Natural killer cell (primary cell): ENCODE data around the gene MAP4K2. TPM values are rescaled to one million over a fixed set of nuclear protein-coding genes. Genes with fewer than 3 reads are reported as not detected.

Experiments
- ATAC-seq, 3 donors: fragments of 150-1000 bp in 2 of 3; fragments of 200-7000 bp in 1 of 3; cut with Tn5 transposase; 1 replicate in 1 of 3; 2 replicates in 2 of 3; pipeline ENCODE4 v1.10.0; 2021; ENCODE audit warnings: mild to moderate bottlenecking in 2 of 3, moderate library complexity in 2 of 3
- DNase-seq, 2 donors: peaks; one replicate each; pipeline versions ENCODE4 v3.0.0 to v3.0.0-alpha.2; 2013 to 2021; ENCODE audit warnings: mixed read lengths in 1 of 2
- H3K27ac ChIP-seq: one replicate; pipeline ENCODE4 v1.5.1; 2013; ENCODE audit warnings: mild to moderate bottlenecking, low read length
- H3K27me3 ChIP-seq: one replicate; pipeline ENCODE4 v1.6.1; 2013; ENCODE audit warnings: low read length; ENCODE audit not compliant: control insufficient read depth, insufficient read depth
- H3K36me3 ChIP-seq: one replicate; pipeline ENCODE4 v1.6.1; 2013; ENCODE audit warnings: low read length; ENCODE audit not compliant: control insufficient read depth, insufficient read depth
- H3K4me1 ChIP-seq: one replicate; pipeline ENCODE4 v1.6.1; 2013; ENCODE audit warnings: low read length; ENCODE audit not compliant: control insufficient read depth, insufficient read depth
- H3K4me3 ChIP-seq: one replicate; pipeline ENCODE4 v1.5.1; 2013; ENCODE audit warnings: low read length
- H3K9me3 ChIP-seq: one replicate; pipeline ENCODE4 v1.6.1; 2013; ENCODE audit warnings: low read length; ENCODE audit not compliant: control insufficient read depth, insufficient read depth
- H3K27ac Mint-ChIP-seq, 2 donors: one replicate each; pipeline ENCODE4 v1.8.0; 2022; ENCODE audit warnings: mild to moderate bottlenecking in 2 of 2, mixed read lengths in 2 of 2, moderate library complexity in 1 of 2
- H3K27me3 Mint-ChIP-seq, 2 donors: one replicate each; pipeline ENCODE4 v1.8.0; 2022; ENCODE audit warnings: low read depth in 2 of 2, mixed read lengths in 2 of 2
- H3K36me3 Mint-ChIP-seq: one replicate; pipeline ENCODE4 v1.8.0; 2022; ENCODE audit warnings: mixed read lengths
- H3K4me1 Mint-ChIP-seq, 2 donors: one replicate each; pipeline ENCODE4 v1.8.0; 2022; ENCODE audit warnings: mixed read lengths in 2 of 2
- H3K4me3 Mint-ChIP-seq: one replicate; pipeline ENCODE4 v1.8.0; 2022; ENCODE audit warnings: mild to moderate bottlenecking, moderate library complexity, mixed read lengths
- H3K9me3 Mint-ChIP-seq, 2 donors: one replicate each; pipeline ENCODE4 v1.8.0; 2022; ENCODE audit warnings: mixed read lengths in 2 of 2
- WGBS: methylation state at CpG from one replicate; pipeline ENCODE4 v1.1.7; 2013; ENCODE audit warnings: missing lambda C conversion rate; ENCODE audit not compliant: insufficient coverage; 5-methylcytosine and 5-hydroxymethylcytosine counted together
- intact Hi-C: fragments of 100-400 bp; cut with micrococcal nuclease; formaldehyde crosslinking; loops from one replicate; pipeline ENCODE4 v1.14.2; 2022
- total RNA-seq, 4 donors: library from RNA; stranded (reverse); fragments of 120-200 nt in 1 of 4; gene quantifications; one replicate each; pipeline versions ENCODE4 v1.2.3 to v1.2.4, GENCODE V29; 2013 to 2022
- TF ChIP-seq, protein P1 (sequence below): fragments of 200-600 bp; IDR thresholded peaks from one replicate; pipeline ENCODE4 v1.8.0; 2022; ENCODE audit warnings: antibody characterized with exemption

MAP4K2 gene
- total RNA-seq, 3 donors from 2014 or later (not counting 1 experiment from before 2014, with no cell fraction given), result 38.3 to 40.6 (median 38.7) TPM

DNA sequence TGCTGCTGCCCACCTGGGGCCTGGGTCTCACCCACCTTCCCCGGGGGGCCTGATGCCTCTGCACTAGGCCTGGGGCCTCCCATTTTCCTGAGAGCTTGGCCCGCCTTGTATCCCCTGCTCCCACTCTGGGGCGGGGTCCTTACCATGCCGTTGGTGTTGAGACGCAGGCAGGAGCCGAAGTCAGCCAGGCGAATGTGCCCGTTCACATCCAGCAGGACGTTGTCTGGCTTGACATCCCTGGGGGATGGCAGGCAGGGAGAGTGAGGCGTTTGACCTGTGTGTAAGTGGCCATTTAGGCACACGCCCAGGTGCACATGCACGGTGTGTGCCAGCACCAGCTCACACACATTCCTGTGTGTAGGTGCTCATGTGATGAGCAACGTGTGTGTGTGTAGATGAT, 36.3 kb upstream of the MAP4K2 start:
- no peak overlapping the region for H3K4me3 ChIP-seq
- no peaks in the 10 kb centered on the region for H3K27me3 ChIP-seq
- no peaks in the 10 kb centered on the region for H3K36me3 Mint-ChIP-seq
- no peak overlapping the region for H3K27ac Mint-ChIP-seq
- intact Hi-C loops, result no loop called here
- H3K36me3 ChIP-seq, result no peaks in the 10 kb centered on the region
- TF ChIP-seq, protein P1, sequence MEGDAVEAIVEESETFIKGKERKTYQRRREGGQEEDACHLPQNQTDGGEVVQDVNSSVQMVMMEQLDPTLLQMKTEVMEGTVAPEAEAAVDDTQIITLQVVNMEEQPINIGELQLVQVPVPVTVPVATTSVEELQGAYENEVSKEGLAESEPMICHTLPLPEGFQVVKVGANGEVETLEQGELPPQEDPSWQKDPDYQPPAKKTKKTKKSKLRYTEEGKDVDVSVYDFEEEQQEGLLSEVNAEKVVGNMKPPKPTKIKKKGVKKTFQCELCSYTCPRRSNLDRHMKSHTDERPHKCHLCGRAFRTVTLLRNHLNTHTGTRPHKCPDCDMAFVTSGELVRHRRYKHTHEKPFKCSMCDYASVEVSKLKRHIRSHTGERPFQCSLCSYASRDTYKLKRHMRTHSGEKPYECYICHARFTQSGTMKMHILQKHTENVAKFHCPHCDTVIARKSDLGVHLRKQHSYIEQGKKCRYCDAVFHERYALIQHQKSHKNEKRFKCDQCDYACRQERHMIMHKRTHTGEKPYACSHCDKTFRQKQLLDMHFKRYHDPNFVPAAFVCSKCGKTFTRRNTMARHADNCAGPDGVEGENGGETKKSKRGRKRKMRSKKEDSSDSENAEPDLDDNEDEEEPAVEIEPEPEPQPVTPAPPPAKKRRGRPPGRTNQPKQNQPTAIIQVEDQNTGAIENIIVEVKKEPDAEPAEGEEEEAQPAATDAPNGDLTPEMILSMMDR, result no peak
- no peaks in the 10 kb centered on the region for H3K9me3 Mint-ChIP-seq
- DNase-seq, result no peak
- 91% methylated on average over 13 of the region's 13 CpGs for WGBS
- no peak overlapping the region for H3K27ac ChIP-seq
- no peak overlapping the region for H3K4me3 Mint-ChIP-seq
- no peak for ATAC-seq
- H3K4me1 Mint-ChIP-seq, result peaks cover 12 to 14% of the 10 kb centered on the region in 2 donors
- H3K4me1 ChIP-seq, result peaks cover 24% of the 10 kb centered on the region
- no peaks in the 10 kb centered on the region for H3K9me3 ChIP-seq
- no peaks in the 10 kb centered on the region for H3K27me3 Mint-ChIP-seq

DNA sequence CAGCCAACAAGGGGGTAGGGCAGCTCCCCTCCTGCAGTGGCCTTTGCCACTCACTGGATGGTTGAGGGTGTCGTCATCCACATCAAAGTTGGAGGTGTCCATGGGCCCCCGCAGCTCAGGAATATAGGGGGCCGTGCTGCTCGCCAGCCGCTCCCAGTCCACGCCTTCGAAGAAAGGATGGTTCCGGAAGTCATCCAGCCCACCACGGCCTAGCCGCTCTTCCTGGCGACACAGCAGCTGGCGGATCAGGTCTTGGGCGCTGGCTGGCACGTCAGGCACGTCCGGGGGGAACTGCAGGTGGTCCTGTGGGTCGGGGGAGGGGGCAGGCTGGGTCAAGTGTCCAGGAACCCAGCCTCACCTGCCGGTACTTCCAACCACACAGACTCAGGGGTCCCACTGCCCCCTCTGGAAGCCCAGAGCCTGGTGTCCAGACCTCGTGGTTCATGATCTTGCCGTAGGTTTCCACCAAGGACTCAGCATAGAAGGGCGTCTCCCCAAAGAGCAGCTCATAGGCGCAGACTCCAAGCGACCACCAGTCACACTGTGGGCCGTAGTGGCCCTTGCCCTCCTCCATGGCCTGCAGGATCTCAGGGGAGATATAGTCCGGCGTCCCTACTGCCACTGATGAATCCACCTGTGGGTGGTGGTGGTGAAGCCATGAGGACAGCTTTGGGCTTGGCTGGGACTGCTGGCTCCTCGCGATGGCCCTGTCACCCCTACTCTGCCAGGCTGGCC, 35.8 kb upstream of the MAP4K2 start:
- H3K9me3 ChIP-seq, result no peaks in the 10 kb centered on the region
- Mint-ChIP-seq H3K36me3 (no peaks in the 10 kb centered on the region), H3K9me3 (no peaks in the 10 kb centered on the region), H3K4me3 (no peak overlapping the region), H3K27me3 (no peaks in the 10 kb centered on the region), H3K4me1 (peaks cover 8 to 10% of the 10 kb centered on the region in 2 donors), H3K27ac (no peak overlapping the region)
- H3K27ac ChIP-seq, result no peak overlapping the region
- no peak overlapping the region for H3K4me3 ChIP-seq
- no peaks in the 10 kb centered on the region for H3K27me3 ChIP-seq
- WGBS, result 96% methylated on average over 28 of the region's 28 CpGs
- TF ChIP-seq, protein P1, result no peak
- DNase-seq (no peak), ATAC-seq (no peak)
- H3K4me1 ChIP-seq, result peaks cover 20% of the 10 kb centered on the region
- H3K36me3 ChIP-seq, result no peaks in the 10 kb centered on the region
- intact Hi-C loops, result no loop called here

DNA sequence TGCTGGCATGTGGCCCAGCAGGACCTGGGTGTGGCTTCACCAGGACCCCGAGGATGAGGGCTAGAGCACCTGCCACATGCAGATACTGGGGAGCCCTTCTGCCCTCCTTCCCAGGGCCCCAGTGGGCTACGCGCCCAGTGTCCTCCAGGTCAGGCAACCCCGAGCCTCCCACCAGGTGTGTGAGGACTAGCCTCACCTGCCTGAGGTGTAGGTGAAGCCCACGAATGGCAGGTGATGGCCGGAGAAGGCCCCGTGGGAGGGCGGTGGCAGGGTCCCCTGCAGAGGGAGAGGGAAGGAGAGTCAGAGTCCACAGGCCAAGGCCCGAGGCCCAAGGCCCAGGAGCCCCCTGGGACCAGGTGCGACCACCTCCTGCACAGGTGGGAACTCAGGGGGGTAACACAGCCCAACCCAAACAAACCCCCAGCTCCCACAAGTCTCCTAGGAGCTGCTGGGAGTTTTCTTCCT, 34.9 kb upstream of the MAP4K2 start:
- no peaks in the 10 kb centered on the region for H3K27me3 Mint-ChIP-seq
- H3K4me1 Mint-ChIP-seq, result peaks cover 1 to 4% of the 10 kb centered on the region in 2 donors
- TF ChIP-seq, protein P1, result no peak
- intact Hi-C loops, result no loop called here
- DNase-seq (no peak), ATAC-seq (no peak)
- WGBS, result 94% methylated on average over 8 of the region's 10 CpGs
- H3K4me3 ChIP-seq, result no peak overlapping the region
- peaks cover 15% of the 10 kb centered on the region for H3K4me1 ChIP-seq
- no peaks in the 10 kb centered on the region for H3K9me3 Mint-ChIP-seq
- H3K36me3 Mint-ChIP-seq, result no peaks in the 10 kb centered on the region
- H3K9me3 ChIP-seq, result no peaks in the 10 kb centered on the region
- no peak overlapping the region for H3K27ac Mint-ChIP-seq
- H3K27ac ChIP-seq, result no peak overlapping the region
- no peak overlapping the region for H3K4me3 Mint-ChIP-seq
- H3K27me3 ChIP-seq, result no peaks in the 10 kb centered on the region
- H3K36me3 ChIP-seq, result no peaks in the 10 kb centered on the region
